Stimulated activated CD4-positive, alpha-beta T cell treated with anti-CD3 and anti-CD28 coated beads, Interleukin-1b, Interleukin-23, amount 100 ng/mL, for 4 hours (primary cell): ENCODE measurements around the gene NCKAP5.
"Not testable (repeated sequence)": the region's sequence is repeated elsewhere in the genome, so short reads cannot be mapped to it uniquely, and the experiment has no call there.

Source experiments
- DNase-seq, 2 donors: peaks; one replicate each; pipeline ENCODE4 v3.0.0-alpha.2; 2020; ENCODE audit warnings: low read depth in 2 of 2

The NCKAP5 gene

DNA sequence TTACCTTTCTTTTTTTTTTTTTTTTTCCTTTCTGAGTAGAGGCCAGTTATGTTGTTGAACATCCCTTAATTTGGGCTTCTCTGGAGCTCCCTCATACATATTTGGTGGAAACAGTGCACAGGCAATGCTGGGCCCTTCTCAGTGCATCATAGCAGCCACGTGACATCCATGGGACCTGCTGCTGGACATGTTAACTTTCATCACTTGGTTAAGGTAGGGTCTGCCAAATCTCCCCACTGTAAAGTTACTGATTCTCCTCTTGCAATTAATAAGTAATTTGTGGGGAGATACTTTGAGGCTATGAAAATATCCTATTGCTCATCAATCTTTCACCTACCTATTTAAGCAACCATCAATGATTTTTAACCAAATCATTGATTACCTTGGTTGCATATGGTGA lies 686.7 kb downstream of the NCKAP5 start:
- no peak for DNase-seq

DNA sequence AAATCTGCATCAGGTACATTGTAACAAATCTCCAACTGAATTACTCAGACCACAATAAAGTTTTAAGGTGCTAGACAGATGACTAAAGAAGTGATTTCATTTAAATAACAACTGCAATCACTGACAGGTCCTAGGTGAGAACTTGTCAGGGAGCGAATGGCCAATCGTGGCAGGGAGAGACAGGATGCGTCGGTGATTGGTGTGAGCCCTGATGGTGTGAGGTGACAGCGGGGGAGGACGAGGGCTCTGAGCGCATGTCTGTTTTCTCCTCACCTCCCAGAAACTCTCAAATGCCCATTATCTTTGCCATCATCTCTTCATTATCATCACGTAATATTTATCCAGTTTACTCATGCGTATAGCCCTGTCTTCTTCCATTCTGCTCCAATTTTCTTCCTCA lies 690.3 kb downstream of the NCKAP5 start:
- no peak for DNase-seq

DNA sequence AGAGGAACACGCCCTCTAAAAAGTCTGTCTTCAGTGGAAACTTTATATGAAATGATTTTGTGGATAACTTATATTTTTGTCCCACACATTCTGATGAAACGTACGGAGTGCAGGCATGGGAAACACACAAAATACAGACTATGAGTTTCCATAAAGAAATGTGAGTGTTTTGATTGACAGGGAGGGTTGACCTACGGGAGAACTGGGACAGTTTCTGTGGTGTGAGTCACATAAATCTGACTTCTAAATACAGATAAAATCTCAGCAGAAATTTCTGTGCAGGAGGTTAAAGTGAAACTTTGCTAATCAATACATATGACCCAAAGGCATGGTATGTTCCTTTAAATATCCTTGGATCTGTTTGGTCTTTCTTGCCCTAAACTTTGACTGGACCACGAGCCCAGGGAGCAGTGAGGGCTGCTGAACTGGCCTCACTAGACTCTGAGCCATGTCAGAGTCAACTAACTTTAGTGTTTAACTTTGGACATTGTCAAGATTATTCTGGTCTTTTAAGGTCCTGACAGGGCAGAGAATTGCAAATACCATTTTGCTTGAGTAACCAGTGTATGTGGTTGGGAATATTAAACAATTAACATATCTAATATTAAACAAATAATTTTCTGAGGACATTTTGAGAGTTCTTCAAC lies 691.4 kb downstream of the NCKAP5 start:
- DNase-seq: no peak

DNA sequence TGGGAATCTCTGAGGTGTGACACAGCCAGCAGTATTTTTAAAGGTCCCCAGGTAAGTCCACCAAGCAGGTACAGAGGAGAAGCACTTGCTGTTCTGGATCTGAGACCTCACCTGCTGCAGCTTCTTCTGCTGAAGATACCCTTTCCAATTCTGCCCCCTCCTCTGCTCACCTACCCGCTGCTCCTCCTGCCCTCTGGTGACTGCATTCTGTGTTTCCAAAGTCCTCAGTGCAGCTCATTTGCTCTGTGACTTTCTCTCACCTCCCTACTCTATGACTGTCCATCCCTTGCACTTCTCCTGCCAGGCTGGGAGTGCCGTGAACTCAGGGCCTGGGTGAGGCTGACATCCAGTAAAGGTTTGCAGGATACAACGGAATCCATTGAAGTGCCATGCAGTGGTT lies 693.1 kb downstream of the NCKAP5 start:
- DNase-seq: no peak

DNA sequence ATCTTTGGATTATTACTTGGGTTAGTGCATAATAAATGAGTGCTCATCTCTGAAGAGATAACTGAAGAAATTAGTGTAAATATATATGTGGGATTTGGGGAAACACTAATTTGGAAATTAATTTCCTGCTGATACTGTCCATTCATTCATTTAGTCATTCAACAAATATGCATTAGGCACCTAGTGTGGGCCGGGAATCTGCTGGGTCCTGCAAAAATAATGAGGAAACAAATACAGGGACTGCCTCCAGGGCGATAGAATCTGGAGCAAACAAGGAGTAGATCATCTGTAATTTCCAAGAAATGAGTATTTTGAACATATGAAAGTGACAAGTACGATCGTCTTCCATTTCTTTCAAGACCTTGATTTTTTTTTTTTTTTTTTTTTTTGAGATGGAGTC lies 694.5 kb downstream of the NCKAP5 start:
- no peak for DNase-seq

DNA sequence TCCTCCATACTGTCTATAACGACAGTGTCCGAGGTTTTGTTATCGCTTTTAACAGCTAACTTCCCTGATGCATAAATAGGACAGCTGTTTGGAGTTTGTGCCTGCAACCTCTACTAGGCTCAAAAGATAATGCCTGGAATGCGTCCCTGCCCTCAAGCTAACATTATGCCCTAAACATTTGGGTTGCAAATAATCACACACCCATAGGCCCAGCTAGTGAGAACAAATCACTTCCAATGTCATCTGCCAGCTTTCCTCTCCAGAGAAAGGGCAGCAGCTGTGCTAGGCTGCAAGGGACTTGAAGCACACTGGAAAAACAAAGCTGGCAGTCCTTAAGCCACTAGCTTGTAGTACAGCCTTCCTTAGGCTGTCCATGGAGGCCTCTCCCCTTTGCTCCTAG lies 696.4 kb downstream of the NCKAP5 start:
- no peak for DNase-seq

DNA sequence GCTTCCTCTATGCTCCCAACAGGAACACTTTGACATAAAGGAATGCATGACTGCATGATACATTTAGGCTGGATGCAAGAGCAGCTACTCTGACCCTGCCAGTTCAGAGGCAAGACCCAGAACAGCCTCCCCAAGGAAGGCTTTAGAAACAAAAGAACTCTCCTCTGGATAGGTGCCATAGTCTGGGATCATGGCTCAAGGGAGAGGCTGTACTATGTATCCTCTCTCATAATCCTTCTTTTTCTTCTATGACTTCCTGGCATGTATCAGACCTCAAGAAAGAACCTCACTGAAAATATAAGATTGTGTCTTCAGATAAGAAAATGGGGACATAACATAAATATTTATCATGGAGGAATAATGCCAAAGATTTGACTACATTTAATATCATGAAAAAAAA lies 704.3 kb downstream of the NCKAP5 start:
- no peak for DNase-seq

DNA sequence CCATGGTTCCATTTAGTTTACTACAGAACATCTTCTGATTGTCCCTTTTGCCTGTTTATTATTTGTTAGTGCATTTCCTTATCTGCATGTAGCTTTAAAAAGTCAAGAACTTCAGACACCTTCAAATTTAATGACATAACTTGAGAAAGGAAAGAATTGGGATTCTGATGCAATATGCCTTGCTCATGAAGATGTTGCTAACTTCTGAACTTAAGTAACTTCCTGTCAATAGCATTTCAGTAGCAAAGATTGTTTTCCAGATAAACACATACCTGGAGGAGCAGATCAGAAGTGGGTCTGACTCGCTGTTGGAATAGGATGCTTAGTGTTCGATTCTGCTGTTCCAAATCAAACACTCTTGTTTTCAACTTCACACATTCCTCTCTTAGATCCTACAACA lies 708.0 kb downstream of the NCKAP5 start:
- no peak for DNase-seq

DNA sequence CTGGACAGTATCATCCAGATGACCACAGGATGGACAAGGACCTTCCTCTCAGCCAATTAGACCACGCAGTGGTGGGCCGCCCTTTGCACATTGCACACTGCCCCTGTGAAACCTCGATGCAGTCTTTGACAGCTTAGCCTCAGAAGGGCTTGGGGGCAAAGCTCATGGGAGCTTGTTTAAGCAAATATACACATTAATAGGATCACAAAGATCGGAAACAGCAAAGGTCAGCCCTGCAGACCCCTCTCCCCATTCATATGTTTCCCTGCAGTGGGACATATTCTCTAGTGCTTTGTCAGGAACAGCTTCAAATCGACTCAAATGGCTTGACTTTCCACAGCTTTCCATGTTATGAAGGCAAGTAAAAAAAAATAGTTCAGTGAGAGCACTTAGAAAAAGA lies 708.7 kb downstream of the NCKAP5 start:
- no peak for DNase-seq

DNA sequence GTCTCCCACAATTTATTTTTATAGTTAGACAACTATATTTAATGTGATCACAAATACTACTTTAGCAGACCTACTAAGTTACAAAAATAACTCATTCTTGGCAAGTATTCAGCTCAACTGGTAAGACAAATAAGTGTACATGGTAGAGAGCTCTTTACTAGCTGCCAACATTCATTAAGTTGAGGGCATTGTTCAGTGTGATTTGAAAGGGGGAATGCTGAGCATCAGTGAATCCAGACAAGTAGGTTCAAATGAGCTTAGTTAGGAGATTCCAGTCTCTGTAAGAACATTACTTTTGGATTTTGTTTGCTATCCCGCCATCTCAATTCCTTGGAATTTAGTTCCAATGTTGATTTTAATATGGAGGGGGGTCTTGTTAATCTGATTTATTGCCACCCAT lies 710.9 kb downstream of the NCKAP5 start:
- no peak for DNase-seq

DNA sequence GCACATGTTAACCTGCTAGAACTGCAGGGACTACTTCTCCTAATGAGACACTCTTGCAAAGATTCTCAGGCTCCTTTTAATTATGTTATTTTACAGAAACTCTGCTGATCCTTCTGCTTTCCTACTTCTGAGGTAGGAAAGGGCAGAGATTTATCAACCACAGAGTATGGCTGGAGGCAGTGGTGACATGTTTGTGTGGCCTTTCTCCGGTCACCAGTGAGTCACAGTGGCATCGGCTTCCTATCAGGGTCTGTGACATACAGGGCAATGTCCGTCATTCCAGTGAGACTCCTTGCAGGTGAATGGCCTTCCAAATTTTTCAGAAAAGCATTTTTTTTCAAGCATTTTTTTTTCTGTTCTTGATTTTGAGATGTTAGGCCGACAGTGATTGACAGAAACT lies 717.6 kb downstream of the NCKAP5 start:
- DNase-seq: no peak

DNA sequence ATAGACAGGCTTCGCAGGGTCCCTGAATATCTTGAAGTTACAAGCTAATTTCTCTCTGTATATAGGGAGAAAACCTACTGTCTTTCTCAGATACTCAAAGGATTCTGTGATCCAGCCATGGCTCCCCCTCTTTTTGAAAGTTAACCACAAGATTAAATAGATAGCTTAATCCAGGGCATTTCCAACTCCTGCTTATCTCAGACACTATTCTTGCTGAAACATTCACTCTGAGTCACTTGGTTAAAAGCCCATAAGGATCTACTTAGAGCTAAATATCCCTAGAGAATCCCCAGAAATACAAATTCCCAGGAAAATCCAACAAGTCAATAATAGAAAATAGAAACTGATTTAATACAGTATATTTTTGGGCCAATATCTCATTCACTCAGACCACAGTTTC lies 719.1 kb downstream of the NCKAP5 start:
- DNase-seq: no peak

DNA sequence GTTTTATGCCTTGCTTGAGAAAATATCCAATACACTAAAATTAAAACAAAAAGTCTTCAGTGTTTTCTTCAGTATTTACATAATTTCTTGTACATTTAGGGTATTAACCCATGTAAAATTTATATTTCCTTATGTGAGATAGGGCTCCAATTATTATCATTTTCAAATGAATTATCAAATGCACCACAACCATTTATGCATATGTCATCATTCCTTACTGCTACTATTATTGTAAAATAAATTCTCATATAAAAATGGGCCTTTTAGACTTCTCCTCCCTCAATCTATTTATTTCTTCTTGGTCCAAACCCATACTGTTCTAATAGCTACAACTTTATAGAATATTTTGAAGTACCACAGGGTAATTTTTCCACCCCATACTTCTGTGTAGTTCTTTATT lies 722.9 kb downstream of the NCKAP5 start:
- no peak for DNase-seq

DNA sequence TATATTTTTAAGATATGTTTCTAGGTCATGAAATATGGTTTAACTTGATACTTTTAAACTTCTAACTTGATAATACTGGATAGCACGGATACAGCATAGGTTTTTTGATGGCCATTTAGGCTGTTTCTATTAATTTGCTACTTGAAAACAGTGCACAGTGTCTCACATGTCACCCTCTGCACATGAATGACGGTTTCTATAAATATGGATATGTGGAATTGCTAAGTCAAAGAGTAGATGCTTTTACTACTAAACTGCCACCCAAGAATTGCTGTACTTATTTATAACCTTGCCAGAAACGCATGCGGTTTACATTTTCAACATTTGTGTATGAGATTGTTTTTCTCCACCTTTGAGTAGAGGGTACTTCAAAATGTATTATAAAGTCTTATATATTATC lies 723.7 kb downstream of the NCKAP5 start:
- no peak for DNase-seq

DNA sequence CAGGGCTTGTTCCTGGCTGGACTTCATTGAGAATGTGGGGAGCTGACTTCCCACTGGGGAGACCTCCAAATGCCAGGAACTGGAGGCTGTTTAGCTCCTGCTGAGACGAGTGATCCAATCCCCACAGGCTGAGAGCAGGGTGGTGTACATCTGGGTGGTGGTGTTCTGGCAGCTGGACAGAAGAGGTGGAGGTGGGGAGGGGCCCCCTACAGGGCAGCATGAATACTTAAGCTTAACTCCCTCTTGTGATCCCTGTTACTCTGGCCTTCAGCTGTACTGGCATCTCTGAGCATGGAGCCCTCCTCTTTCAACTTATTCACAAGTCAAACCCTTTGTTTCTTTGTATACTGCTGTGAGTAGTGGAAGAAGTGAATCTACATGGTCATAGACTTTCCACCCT lies 730.5 kb downstream of the NCKAP5 start:
- DNase-seq: no peak

DNA sequence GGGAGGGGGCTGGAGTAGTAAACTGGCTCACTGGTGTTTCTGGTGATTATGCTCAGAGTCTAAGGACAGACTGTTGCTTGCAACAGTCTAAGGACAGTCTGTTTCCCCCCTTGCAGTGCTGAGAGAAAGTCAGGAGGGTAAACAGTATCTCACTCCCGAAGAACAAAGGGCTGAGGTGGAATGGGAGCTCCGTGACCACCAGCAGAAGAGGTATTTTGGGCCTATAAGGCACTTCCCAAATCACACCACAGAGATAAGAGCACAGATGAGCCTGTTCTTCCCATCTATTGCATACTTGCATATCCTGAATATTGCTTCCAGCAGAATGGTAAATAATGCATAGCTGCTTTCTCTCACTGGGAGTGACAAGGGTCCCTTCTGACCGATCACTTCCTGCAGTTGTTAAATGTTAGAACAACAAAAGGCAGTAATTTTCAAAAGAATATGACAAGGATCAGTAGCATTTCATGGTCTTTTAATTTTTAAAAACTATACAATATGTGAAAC lies 737.9 kb downstream of the NCKAP5 start:
- no peak for DNase-seq

DNA sequence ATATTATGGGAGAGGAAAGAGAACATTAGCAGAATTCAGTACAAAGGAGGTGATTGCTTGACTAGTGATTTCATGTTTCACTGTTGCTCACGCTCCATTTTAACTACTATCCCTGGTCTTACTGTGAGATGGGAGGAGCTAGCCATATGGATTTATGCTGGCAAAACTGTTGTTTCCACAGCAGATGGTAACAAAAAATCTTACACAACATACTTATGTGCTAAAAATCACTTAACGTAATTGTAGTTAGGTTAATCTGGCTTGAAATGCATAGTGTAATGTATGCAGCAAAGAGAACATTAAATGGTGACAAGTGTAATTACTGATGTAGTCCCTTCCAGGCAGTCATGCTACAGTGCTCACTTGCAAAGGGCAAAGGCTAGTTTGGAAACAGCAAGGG lies 742.7 kb downstream of the NCKAP5 start:
- no peak for DNase-seq

DNA sequence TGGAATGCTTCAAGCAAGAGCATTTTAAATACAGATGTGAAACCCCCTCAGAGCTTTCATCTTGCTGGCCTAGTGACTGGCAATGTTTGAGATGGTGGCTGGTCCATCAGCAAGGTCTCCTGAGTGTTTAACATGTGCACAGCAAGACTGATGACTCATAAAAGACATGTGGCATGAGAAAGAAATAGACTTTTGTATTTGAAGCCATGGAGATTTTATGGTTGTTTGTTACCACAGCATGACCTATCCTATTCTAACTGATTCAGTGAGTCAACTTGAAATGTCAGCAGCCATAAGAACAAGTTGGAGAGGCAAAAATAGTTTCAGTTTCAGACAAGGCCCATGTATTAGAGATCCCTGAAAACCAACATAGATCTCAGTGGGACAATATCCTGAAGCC lies 743.5 kb downstream of the NCKAP5 start:
- DNase-seq: no peak

DNA sequence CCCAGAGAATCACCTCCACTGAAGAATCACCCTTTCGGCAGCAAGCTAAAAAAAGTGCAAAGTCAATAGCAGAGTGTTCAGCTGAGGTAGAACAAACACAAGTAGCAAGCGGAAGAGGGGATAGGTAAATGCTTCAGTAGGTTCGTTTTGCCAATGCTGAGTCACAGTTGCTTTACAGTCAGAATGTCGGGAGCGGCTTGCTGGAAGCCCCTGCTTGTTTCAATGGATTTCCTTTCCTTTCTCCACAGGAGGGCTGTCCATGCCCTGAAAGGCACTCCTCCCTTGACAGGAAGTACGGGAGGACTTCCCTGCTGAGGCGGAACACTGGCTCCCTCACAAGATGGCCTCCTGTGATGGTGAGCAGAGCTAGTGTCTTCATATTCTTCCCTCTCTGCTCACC lies 752.0 kb downstream of the NCKAP5 start:
- no peak for DNase-seq

DNA sequence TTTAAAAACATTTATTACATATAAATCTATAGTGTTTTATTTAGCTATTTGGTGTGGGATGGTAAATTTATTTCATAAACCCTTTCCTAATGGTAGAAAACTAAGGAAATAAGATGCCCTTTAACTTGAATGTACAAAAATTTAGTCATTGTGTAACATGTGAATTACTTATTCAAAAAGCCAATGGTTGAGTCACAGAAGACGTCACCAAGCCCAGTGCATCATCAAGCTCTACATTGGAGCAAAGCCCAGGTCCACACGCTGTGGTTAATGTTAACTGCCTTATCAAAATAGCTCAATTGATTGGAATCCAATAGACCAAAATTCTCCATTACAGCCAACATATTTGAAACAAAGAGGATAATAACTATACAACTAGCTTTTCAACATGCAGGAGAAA lies 752.7 kb downstream of the NCKAP5 start:
- no peak for DNase-seq

DNA sequence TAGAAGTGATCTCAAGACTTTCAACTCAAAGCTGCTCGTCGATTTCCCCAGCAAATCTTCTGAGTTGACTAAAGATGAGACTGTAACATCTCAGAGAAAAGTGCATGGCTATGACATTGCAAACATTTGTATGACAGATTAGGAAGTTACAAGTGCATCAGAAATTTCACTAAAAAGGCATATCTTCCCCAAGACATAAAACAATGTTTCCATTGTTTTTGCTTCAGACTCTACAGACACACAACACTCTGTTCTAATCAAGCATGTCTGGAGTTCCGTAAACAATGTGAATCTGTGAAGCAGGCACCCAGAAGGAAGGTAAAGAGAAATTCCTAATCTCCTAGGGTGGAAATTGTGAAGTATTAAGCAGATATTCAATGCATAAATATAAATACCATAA lies 753.6 kb downstream of the NCKAP5 start:
- no peak for DNase-seq

DNA sequence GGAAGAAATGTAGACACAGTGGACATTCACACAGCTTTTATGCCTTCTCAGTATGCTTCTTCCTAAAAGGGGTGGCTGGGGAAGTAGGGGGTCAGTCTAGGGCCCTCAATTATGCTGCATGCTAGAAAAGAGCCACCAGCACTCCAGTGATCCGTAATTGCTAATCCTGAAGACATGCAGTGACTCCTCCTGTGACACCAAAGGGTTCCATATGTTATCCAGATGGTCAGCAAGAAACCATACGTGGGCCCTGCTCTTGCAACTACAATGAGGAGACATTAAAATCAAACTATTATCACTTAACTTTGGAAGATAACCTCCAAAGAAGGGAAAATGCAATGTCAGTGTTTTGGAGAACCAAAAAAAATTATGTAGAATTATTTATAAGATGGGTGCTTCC lies 754.8 kb downstream of the NCKAP5 start:
- DNase-seq: no peak

DNA sequence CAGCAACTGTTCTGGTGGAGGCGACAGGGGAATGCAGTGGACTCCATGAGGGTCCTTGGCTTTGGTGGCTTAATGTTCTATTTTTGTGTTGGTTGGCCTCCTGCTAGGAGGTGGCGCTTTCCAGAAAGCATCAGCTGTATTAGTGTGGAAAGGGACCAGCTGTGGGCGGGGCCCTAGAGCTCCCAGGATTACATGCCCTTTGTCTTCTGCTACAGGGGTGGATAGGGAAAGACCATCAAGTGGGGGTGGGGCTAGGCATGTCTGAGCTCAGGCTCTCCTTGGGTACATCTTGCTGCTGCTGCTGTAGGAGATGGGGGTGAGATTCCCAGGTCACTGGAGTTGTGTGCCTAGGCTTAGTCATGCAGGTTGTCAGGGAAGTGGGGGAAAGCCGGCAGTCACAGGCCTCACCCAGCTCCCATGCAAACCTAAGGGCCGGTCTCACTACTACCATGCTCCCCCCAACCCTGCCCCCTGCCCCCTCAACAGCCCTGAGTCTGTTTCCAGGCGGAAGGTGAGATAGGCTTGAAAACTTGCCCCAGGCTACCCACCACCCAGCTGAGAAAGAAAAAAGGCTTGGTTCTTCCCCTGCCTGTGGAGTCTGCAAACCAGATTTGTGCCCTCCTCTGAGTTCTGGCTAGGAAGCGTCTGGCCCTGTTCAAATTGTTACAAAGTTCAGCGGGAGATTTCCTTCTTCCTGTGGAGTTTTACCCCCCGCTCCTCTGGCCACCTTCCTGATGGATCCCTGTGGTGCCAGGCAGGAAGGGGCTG lies 756.9 kb downstream of the NCKAP5 start:
- DNase-seq: no peak

DNA sequence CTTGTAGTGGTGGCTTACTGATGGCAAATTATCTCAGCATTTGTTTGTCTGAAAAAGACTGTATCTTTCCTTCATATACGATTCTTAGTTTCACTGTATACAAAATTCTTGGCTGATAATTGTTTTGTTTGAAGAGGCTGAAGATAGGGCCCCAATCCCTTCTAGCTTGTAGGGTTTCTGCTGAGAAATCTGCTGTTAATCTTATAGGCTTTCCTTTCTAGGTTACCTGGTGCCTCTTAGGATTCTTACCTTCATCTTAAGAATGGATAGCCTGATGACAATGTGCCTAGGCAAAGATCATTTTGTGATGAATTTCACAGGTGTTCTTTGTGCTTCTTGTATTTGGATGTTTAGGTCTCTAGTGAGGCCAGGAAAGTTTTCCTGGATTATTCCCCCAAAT lies 758.3 kb downstream of the NCKAP5 start:
- not testable (repeated sequence) for DNase-seq
